ENCODE results near the gene SLCO1B1.

The SLCO1B1 gene

GRCh38 chr12:21223930-21224329 lies 92.9 kb downstream of the SLCO1B1 start:
- no peak for DNase-seq

GRCh38 chr12:21234395-21234794 lies 103.4 kb downstream of the SLCO1B1 start:
- DNase-seq: no peak

- no peak for DNase-seq
Observed at GRCh38 chr12:21239866-21240265, 108.9 kb downstream of the SLCO1B1 start.

DNA sequence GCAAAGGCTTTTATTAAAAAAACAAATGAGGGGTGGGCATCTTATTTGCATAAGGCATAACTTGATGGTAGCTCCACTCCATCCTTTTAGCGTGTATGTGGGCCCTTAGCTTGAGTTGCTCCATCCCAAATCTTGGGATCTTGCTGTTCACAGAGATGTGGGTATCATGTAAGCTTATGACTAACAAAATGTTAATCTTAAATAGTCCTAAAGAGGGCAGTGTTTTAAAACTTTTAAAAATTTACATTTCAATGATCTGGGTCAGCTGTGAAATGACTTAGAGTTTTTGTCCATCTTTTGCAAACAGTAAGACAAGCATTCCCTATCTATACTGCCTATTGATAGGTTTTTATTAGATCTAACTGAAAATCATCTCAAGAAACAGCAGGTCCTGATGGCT lies 117.7 kb downstream of the SLCO1B1 start:
- no peak for DNase-seq

- no peak for DNase-seq
Observed at GRCh38 chr12:21252070-21252469, 121.1 kb downstream of the SLCO1B1 start.

DNA sequence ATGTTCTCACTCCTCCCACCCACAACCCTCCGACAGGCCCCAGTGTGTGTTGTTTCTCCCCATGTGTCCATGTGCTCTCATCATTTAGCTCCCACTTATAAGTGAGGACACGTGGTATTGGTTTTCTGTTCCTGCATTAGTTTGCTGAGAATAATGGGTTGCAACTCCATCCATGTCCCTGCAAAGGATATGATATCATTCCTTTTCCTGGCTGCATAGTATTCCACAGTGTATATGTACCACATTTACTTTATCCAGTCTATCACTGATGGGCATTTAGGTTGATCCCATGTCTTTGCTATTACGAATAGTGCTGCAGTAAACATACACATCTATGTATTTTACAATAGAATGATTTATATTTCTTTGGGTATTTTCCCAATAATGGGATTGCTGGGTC lies 126.2 kb downstream of the SLCO1B1 start:
- DNase-seq: no peak

GRCh38 chr12:21264232-21264631 lies 133.2 kb downstream of the SLCO1B1 start:
- no peak for DNase-seq

GRCh38 chr12:21265932-21266331 lies 134.9 kb downstream of the SLCO1B1 start:
- DNase-seq: no peak

DNA sequence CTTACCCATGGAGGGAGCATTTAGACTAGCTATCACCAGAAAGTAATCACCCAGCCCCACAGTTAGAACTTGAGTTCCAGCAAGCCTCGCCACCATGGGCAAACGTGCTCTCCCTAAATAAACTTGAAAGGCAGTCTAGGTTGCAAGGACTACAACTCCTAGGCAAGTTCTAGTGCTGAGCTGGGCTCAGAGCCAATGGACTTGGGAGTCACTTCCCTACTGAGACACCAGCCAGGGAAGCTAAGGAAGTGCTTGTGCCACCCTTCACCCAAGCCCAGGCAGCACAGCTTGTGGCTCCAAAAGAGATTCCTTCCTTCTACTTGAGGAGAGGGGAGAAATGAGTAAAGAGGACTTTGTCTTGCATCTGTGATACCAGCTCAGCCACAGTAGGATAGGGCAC lies 145.8 kb downstream of the SLCO1B1 start:
- DNase-seq: no peak

Data from NCI-H1417 treated with DMSO at 0.1 percent for 48 hours (cell line).